Measurements from ENCODE around the gene MRPL43.
"Not testable (repeated sequence)": the region's sequence is repeated elsewhere in the genome, so short reads cannot be mapped to it uniquely, and the experiment has no call there.

Gene MRPL43

GRCh38 chr10:100986952-100987684, at the start of gene MRPL43, which contains the start of gene TWNK:
TSS of gene MRPL43 (minus strand) at chr10:100987497. CDS start at chr10:100987443, 54 bp downstream.
TSS of gene TWNK (plus strand) at chr10:100987543. CDS start at chr10:100988211, 668 bp downstream.
- peak; percentile 48 for DNase-seq

DNA sequence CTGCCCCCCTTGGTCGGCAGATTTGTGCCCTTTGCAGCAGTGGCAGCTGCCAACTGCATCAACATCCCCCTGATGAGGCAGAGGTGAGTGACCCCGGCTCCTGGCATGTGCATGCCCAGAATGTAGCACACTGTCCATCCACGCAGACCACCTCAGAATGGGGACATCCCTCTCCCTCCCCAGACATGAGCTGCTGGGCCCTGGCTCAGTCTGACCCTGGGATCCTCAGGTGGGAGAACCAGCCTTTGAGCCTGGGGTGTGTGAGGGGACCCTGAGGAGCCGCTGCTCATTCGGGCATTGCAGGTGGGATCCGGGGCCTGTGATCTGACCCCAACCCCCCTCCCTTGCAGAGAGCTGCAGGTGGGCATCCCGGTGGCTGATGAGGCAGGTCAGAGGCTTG, 49.4 kb upstream of the MRPL43 start:
- no peak for DNase-seq

DNA sequence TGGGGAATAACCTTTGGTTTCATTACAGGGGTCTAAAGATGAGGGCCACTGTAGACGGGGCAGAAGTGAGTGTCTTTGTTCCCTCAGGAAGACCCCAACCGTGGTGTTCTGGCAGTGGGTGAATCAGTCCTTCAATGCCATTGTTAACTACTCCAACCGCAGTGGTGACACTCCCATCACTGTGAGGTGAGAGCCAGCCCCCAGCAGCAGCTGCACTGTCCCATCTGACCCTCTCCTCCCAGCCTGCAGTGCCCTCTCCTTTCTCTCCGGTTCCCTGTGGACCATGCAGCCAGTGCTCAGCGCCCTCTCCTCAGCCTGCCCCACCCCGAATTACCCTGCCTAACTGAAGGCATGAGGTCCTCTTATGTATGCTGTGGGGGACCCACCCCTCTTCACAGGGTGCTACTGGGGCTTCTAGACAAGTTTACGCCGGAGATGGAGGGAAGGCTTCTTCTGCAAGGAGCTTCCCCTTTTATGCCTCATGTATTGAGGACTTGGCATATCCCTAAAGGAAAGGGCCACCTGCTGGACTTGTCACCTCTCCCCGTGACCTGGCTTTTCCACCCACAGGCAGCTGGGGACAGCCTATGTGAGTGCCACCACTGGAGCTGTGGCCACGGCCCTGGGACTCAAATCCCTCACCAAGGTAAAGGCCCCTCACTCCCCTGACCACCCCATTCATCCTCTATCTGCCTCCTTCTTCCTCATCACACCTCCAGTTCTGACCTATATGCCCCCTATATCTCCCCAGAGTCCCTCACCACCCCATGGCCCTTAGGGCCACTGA, 48.8 kb upstream of the MRPL43 start:
- DNase-seq, result no peak

- DNase-seq, result no peak
These were observed 48.0 kb upstream of the MRPL43 start for GRCh38 chr10:101035314-101035713.

GRCh38 chr10:101034404-101034803, 47.1 kb upstream of the MRPL43 start:
- DNase-seq, result not testable (repeated sequence)

DNA sequence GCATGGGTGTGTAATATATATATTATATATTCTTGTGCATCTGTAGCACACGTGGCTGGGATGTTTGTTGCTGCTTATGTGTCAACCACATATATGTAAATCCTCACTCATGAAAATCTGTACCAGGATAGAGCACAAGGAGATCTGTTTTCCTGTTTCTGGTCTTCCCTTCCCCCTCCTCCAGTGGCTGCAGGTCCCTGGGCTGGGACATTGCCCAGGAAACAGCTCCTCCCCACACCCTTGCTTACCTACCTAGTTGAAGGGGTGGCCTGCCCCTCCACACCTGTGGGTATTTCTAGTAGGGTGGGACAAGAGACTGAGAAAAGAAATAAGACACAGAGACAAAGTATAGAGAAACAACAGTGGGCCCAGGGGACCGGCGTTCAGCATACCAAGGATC, 46.0 kb upstream of the MRPL43 start:
- DNase-seq, result no peak

- no peak for DNase-seq
These were observed 45.4 kb upstream of the MRPL43 start for GRCh38 chr10:101032637-101033224.

- DNase-seq, result no peak
These were observed 44.7 kb upstream of the MRPL43 start for GRCh38 chr10:101031796-101032636.

DNA sequence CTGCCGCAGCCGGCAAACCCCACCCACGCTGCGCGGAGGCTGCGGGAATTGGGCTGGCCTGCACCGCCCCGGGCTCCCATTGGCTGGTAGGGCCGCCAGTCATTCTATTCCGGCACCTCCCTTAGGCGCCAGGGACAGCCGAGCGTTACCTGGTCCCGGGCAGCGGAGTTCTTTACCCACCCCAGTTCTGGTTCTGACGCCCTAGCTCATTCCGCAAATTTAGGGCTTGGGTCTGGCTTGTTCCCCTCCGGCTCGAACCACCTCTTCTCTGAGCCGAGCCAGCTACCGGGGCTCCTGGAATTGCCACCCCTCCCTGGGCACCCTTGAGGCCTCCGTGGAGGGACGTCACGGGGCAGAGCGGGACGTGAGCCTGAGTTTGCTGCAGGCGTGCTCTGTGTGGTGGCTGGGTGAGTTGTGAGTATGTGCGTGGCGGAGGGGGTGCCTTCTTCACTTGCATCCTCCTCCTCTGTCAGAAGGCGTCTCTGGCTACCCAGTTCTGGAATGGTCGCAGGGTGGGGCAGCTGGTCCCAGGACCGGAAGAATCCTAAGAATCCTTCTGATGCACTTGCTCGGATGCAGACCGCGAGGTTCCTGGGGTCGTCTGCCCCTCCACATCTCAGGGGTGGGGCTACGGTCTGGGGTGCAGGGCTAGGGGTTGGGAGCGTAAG, 44.0 kb upstream of the MRPL43 start, which contains the start of the genes PDZD7 and SFXN3:
TSS of gene PDZD7 (minus strand) at position 2 of the 668 bp plus-strand sequence. CDS start 910 bp downstream, outside the sequence.
TSS of gene SFXN3 (plus strand) at position 107 of the 668 bp plus-strand sequence. CDS start 3,461 bp downstream, outside the sequence.
- DNase-seq, result peak; percentile 78

DNA sequence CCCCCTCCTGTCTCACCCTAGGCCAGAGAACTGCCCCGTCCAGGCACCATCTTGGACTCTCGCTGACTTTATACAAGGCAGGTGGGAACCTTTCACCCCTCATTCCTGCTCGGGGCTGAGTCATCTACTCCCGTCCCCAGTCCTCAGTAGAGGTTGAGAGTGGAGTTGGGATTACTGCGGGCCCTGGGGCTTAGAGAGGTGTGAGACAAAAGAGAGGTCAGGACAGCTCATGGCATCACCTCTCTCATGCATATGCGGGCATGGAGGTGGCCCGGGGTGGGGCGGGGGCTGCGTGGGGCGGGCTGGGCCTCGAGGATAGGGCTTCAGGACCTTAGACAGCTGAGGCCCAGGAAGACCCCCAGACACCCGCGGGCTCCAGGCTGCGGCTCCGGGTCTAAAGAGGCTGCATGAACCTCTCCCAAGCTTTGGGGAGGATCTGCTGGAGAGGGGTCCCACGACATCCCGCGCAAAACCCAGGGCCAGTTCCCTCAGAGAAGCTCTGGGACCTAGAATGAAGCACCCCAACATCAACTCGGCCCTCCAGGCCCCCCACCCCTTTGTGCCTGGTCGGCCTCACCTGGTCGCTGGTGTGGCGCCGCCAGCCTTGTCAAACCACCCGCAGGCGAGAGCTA, 43.3 kb upstream of the MRPL43 start:
- DNase-seq, result no peak

- no peak for DNase-seq
These were observed 42.4 kb upstream of the MRPL43 start for GRCh38 chr10:101029520-101030295.

GRCh38 chr10:101028446-101029337, 41.4 kb upstream of the MRPL43 start:
- DNase-seq, result no peak

DNA sequence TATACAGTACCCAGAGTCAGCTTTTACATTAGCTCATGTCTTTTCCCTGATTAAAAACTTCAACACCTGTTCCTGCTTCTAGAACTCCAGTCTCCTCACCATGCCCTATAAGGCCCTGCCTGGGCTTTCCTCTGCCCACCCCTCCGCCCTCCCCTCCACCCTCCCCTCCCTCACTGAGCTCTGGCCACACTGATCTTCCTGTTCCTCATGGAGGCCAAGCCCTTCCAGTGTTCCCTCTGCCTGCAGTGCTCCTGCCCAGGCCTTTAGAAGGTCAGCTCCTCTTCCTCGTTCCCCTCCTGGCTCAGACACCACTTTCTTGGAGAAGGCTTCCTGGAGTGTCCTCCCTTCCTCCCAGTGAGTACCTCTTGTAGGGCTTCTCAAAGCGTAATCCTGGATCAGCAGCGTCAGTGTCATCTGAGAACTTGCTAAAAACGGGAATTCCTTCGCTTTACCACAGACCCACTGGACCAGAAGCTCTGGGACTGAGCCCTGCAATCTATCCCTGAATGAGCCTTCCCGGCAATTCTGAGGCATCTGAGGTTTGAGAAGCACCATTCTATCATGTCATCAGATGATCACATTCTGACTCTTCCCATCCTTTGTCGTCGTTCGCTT, 39.9 kb upstream of the MRPL43 start:
- DNase-seq, result no peak

DNA sequence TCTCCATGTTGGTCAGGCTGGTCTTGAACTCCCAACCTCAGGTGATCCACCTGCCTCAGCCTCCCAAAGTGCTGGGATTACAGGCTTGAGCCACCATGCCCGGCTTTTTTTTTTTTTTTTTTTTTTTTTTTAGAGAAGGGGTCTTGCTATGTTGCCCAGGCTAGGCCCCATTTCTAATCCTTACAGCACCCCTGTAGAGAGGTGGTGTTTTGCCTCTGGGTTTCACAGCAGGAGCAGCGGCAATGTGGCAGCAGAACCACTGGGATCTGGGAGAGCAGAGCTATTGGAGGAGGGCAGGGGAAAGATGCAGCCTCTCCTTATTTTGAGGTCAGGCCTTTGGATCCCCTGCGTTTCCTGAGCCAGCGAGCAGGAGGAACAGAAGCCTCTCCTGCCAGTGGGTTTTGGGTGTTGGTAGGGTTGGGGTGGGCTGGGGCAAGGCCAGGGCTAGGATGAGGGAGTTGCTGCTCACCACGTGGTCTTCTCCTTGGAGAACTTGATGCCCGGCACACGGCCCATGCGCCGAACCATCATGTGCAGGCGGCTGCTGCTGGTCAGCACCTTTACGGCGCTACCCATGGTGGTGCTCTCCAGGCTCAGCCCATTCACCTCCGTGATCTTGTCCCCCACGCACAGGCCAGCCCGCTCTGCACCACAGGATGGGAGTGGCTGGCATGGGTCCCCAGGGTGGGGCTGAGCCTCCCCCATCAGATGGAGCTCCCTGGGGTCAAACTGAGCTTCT, 35.8 kb upstream of the MRPL43 start:
- DNase-seq, result no peak

- no peak for DNase-seq
These were observed 34.5 kb upstream of the MRPL43 start for GRCh38 chr10:101021692-101022251.

GRCh38 chr10:101021239-101021638, 33.9 kb upstream of the MRPL43 start:
- no peak for DNase-seq

DNA sequence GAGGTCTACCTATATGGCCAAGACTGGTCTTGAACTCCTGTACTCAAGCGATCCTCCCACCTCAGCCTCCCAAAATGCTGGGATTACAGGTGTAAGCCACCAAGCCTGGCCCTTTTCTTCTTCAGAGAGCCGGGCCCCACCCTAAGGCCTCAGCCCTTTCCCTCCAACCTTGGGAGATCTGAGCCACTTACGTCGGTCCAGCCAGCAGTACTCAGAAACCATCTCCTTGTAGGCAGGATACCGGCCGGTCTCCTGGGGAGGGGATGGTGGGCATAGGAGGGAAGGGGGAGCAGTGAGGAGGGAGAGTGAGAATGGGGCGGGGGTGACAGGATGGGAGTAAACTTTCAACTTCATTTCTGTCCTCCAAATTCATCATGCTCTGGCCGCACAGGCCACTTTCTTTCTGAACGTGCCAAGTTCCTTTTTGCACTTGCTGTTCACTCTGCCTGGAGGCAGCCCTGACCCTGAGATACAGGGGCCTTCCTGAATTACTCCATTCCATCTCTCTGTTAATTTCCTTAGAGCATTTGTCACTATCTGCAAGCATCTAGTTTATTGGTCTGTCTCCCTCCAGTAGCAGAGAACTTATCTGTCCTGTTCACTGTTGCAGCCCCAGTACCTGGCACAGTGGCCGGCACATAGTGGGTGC, 33.3 kb upstream of the MRPL43 start:
- DNase-seq, result no peak

DNA sequence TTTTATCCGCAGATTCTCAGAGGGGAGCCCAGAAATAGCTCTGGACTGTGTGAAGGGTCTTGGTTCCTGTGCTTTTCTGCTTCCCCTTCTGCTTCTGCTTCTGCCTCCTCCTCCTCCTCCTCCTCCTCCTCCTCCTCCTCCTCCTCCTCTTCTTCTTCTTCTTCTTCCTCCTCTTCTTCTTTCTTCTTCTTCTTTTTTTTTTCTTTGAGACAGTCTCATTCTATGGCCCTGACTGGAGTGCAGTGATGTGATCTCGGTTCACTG, 32.1 kb upstream of the MRPL43 start:
- DNase-seq, result no peak

All from SHP77 treated with DMSO at 0.1 percent for 48 hours (cell line).